Natural killer cell (primary cell): Measurements from ENCODE around the gene SCP2. TPM values are rescaled to one million over a fixed set of nuclear protein-coding genes. Genes with fewer than 3 reads are reported as not detected.

Source experiments
- ATAC-seq, 3 donors: fragments of 150-1000 bp in 2 of 3; fragments of 200-7000 bp in 1 of 3; cut with Tn5 transposase; 1 replicate in 1 of 3; 2 replicates in 2 of 3; pipeline ENCODE4 v1.10.0; 2021; ENCODE audit warnings: mild to moderate bottlenecking in 2 of 3, moderate library complexity in 2 of 3
- DNase-seq, 2 donors: peaks; one replicate each; pipeline versions ENCODE4 v3.0.0 to v3.0.0-alpha.2; 2013 to 2021; ENCODE audit warnings: mixed read lengths in 1 of 2
- H3K27ac ChIP-seq: one replicate; pipeline ENCODE4 v1.5.1; 2013; ENCODE audit warnings: mild to moderate bottlenecking, low read length
- H3K27me3 ChIP-seq: one replicate; pipeline ENCODE4 v1.6.1; 2013; ENCODE audit warnings: low read length; ENCODE audit not compliant: control insufficient read depth, insufficient read depth
- H3K36me3 ChIP-seq: one replicate; pipeline ENCODE4 v1.6.1; 2013; ENCODE audit warnings: low read length; ENCODE audit not compliant: control insufficient read depth, insufficient read depth
- H3K4me1 ChIP-seq: one replicate; pipeline ENCODE4 v1.6.1; 2013; ENCODE audit warnings: low read length; ENCODE audit not compliant: control insufficient read depth, insufficient read depth
- H3K4me3 ChIP-seq: one replicate; pipeline ENCODE4 v1.5.1; 2013; ENCODE audit warnings: low read length
- H3K9me3 ChIP-seq: one replicate; pipeline ENCODE4 v1.6.1; 2013; ENCODE audit warnings: low read length; ENCODE audit not compliant: control insufficient read depth, insufficient read depth
- H3K27ac Mint-ChIP-seq, 2 donors: one replicate each; pipeline ENCODE4 v1.8.0; 2022; ENCODE audit warnings: mild to moderate bottlenecking in 2 of 2, mixed read lengths in 2 of 2, moderate library complexity in 1 of 2
- H3K27me3 Mint-ChIP-seq, 2 donors: one replicate each; pipeline ENCODE4 v1.8.0; 2022; ENCODE audit warnings: low read depth in 2 of 2, mixed read lengths in 2 of 2
- H3K36me3 Mint-ChIP-seq: one replicate; pipeline ENCODE4 v1.8.0; 2022; ENCODE audit warnings: mixed read lengths
- H3K4me1 Mint-ChIP-seq, 2 donors: one replicate each; pipeline ENCODE4 v1.8.0; 2022; ENCODE audit warnings: mixed read lengths in 2 of 2
- H3K4me3 Mint-ChIP-seq: one replicate; pipeline ENCODE4 v1.8.0; 2022; ENCODE audit warnings: mild to moderate bottlenecking, moderate library complexity, mixed read lengths
- H3K9me3 Mint-ChIP-seq, 2 donors: one replicate each; pipeline ENCODE4 v1.8.0; 2022; ENCODE audit warnings: mixed read lengths in 2 of 2
- CTCF ChIP-seq: fragments of 200-600 bp; IDR thresholded peaks from one replicate; pipeline ENCODE4 v1.8.0; 2022; ENCODE audit warnings: antibody characterized with exemption
- WGBS: methylation state at CpG from one replicate; pipeline ENCODE4 v1.1.7; 2013; ENCODE audit warnings: missing lambda C conversion rate; ENCODE audit not compliant: insufficient coverage; 5-methylcytosine and 5-hydroxymethylcytosine counted together
- intact Hi-C: fragments of 100-400 bp; cut with micrococcal nuclease; formaldehyde crosslinking; loops from one replicate; pipeline ENCODE4 v1.14.2; 2022
- total RNA-seq, 4 donors: library from RNA; stranded (reverse); fragments of 120-200 nt in 1 of 4; gene quantifications; one replicate each; pipeline versions ENCODE4 v1.2.3 to v1.2.4, GENCODE V29; 2013 to 2022

Gene SCP2
- total RNA-seq, 3 donors from 2014 or later (not counting 1 experiment from before 2014, with no cell fraction given), result 90.0 to 118 (median 105) TPM

GRCh38 chr1:53069265-53069662 is 142.2 kb downstream of the SCP2 start:
- no peaks in the 10 kb centered on the region for H3K9me3 ChIP-seq
- H3K27ac Mint-ChIP-seq, result no peak overlapping the region
- H3K27me3 Mint-ChIP-seq, result peaks cover 0 to 4% of the 10 kb centered on the region in 2 donors
- H3K9me3 Mint-ChIP-seq, result no peaks in the 10 kb centered on the region
- DNase-seq (no peak), ATAC-seq (no peak)
- H3K36me3 ChIP-seq, result no peaks in the 10 kb centered on the region
- H3K27me3 ChIP-seq, result no peaks in the 10 kb centered on the region
- no peaks in the 10 kb centered on the region for H3K4me1 ChIP-seq
- intact Hi-C loops, result no loop called here
- no peaks in the 10 kb centered on the region for H3K36me3 Mint-ChIP-seq
- no peak for TF ChIP-seq CTCF
- H3K4me3 ChIP-seq, result no peak overlapping the region
- peaks cover 0 to 4% of the 10 kb centered on the region in 2 donors for H3K4me1 Mint-ChIP-seq
- no peak overlapping the region for H3K4me3 Mint-ChIP-seq
- H3K27ac ChIP-seq, result no peak overlapping the region
- 88% methylated on average over 7 of the region's 7 CpGs for WGBS

DNA sequence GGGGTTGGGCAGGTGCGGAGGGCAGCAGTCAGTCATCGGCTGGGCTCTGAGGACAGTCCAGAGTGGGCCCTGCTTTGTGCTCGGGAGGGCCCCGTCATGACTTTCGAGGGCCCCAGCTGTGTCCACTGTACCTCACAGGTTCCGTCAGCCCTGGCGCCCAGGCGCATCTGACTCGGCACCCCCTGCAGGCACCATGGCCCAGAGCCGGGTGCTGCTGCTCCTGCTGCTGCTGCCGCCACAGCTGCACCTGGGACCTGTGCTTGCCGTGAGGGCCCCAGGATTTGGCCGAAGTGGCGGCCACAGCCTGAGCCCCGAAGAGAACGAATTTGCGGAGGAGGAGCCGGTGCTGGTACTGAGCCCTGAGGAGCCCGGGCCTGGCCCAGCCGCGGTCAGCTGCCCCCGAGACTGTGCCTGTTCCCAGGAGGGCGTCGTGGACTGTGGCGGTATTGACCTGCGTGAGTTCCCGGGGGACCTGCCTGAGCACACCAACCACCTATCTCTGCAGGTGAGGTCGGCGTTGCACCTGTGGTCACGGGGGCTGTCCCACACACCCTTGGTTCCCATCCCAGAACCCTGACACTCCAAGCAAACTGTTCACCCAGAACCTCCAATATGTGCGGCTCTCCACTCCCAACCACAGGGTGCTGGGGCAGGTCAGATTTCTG is 142.7 kb downstream of the SCP2 start:
- H3K36me3 ChIP-seq, result no peaks in the 10 kb centered on the region
- H3K27ac ChIP-seq, result no peak overlapping the region
- H3K27ac Mint-ChIP-seq, result no peak overlapping the region
- H3K9me3 Mint-ChIP-seq, result no peaks in the 10 kb centered on the region
- ATAC-seq, result no peak
- H3K36me3 Mint-ChIP-seq, result no peaks in the 10 kb centered on the region
- no peak for DNase-seq
- H3K27me3 ChIP-seq, result no peaks in the 10 kb centered on the region
- peaks cover 0 to 4% of the 10 kb centered on the region in 2 donors for H3K4me1 Mint-ChIP-seq
- TF ChIP-seq CTCF, result no peak
- intact Hi-C loops, result no loop called here
- H3K27me3 Mint-ChIP-seq, result peaks cover 0 to 4% of the 10 kb centered on the region in 2 donors
- H3K4me3 ChIP-seq, result no peak overlapping the region
- no peaks in the 10 kb centered on the region for H3K9me3 ChIP-seq
- WGBS, result 91% methylated on average over 31 of the region's 31 CpGs
- H3K4me1 ChIP-seq, result no peaks in the 10 kb centered on the region
- no peak overlapping the region for H3K4me3 Mint-ChIP-seq

DNA sequence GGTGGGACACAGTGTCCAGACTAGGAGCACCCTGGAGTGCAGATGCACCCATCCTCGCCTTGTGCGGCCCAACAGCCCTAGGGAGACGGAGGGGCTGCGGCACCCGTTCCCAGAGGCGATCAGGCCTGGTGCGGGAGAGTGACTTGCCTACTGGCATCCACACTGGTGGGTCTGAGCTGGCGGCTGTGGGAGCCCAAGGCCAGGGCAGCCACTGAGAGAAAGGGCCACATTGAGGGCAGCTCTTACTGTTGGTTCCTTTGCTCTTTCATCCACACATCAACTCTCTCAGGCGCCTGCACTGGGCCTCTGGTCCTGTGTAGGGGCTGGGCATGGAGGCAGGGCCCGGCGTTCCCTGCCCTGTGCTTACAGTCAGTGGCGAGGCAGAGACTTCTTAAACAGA is 143.5 kb downstream of the SCP2 start:
- no peaks in the 10 kb centered on the region for H3K36me3 ChIP-seq
- no peaks in the 10 kb centered on the region for H3K9me3 Mint-ChIP-seq
- 94% methylated on average over 11 of the region's 12 CpGs for WGBS
- H3K9me3 ChIP-seq, result no peaks in the 10 kb centered on the region
- no peak overlapping the region for H3K4me3 Mint-ChIP-seq
- peaks cover 0 to 9% of the 10 kb centered on the region in 2 donors for H3K4me1 Mint-ChIP-seq
- no peaks in the 10 kb centered on the region for H3K27me3 ChIP-seq
- H3K4me1 ChIP-seq, result no peaks in the 10 kb centered on the region
- H3K27ac ChIP-seq, result no peak overlapping the region
- intact Hi-C loops, result no loop called here
- DNase-seq (no peak), ATAC-seq (no peak)
- H3K4me3 ChIP-seq, result no peak overlapping the region
- H3K36me3 Mint-ChIP-seq, result no peaks in the 10 kb centered on the region
- no peak for TF ChIP-seq CTCF
- no peak overlapping the region for H3K27ac Mint-ChIP-seq
- peaks cover 0 to 1% of the 10 kb centered on the region in 2 donors for H3K27me3 Mint-ChIP-seq
